SK-N-SH treated with all-trans-retinoic acid at 6 μM for 48 hours (cell line): ENCODE data around the gene HMOX1.

Experiments
- ATAC-seq: fragments of 200-7000 bp; cut with Tn5 transposase; 3 replicates; pipeline ENCODE4 v1.9.1; 2020; ENCODE audit warnings: mild to moderate bottlenecking, moderate library complexity
- ARNTL ChIP-seq: fragments of 450-650 bp; formaldehyde crosslinking; IDR thresholded peaks from 2 replicates; pipeline ENCODE4 v1.5.0; 2020; ENCODE audit warnings: low read depth, mild to moderate bottlenecking, moderate library complexity, borderline replicate concordance
- ESRRG ChIP-seq: fragments of 250-450 bp; sonication (Bioruptor Pico); IDR thresholded peaks from 2 replicates; pipeline ENCODE4 v1.6.1; 2021; ENCODE audit warnings: mild to moderate bottlenecking
- GLIS3 ChIP-seq: fragments of 250-450 bp; sonication (Bioruptor Pico); IDR thresholded peaks from 2 replicates; pipeline ENCODE4 v1.5.0; 2020; ENCODE audit warnings: mild to moderate bottlenecking, moderate library complexity
- RARB ChIP-seq: fragments of 250-450 bp; sonication (Bioruptor Pico); IDR thresholded peaks from 2 replicates; pipeline ENCODE4 v1.8.0; 2021; ENCODE audit warnings: mild to moderate bottlenecking, moderate library complexity
- SNAI2 ChIP-seq: fragments of 250-450 bp; sonication (Bioruptor Pico); IDR thresholded peaks from 2 replicates; pipeline ENCODE4 v1.5.0; 2020; ENCODE audit warnings: mild to moderate bottlenecking, moderate library complexity
- TCF4 ChIP-seq: fragments of 250-450 bp; sonication (Bioruptor Pico); IDR thresholded peaks from 2 replicates; pipeline ENCODE4 v1.8.0; 2021; ENCODE audit warnings: mild to moderate bottlenecking, moderate library complexity, borderline replicate concordance
- TSHZ2 ChIP-seq: fragments of 250-450 bp; sonication (Bioruptor Pico); IDR thresholded peaks from 2 replicates; pipeline ENCODE4 v1.5.0; 2020; ENCODE audit warnings: mild to moderate bottlenecking, moderate library complexity
- ZC3H10 ChIP-seq: fragments of 250-450 bp; sonication (Bioruptor Pico); IDR thresholded peaks from 2 replicates; pipeline ENCODE4 v1.5.1; 2021; ENCODE audit warnings: mild to moderate bottlenecking, moderate library complexity
- ZFP3 ChIP-seq: fragments of 250-450 bp; sonication (Bioruptor Pico); IDR thresholded peaks from 2 replicates; pipeline ENCODE4 v1.5.0; 2020; ENCODE audit warnings: mild to moderate bottlenecking, moderate library complexity
- ZFP30 ChIP-seq: fragments of 450-650 bp; formaldehyde crosslinking; IDR thresholded peaks from 2 replicates; pipeline ENCODE4 v1.5.0; 2022; ENCODE audit warnings: mild to moderate bottlenecking, moderate library complexity
- ZNF565 ChIP-seq: fragments of 450-650 bp; formaldehyde crosslinking; conservative IDR thresholded peaks from 2 replicates; pipeline ENCODE4 v1.5.0; 2020; ENCODE audit warnings: low read depth, mild to moderate bottlenecking, moderate library complexity
- ZNF70 ChIP-seq: fragments of 450-650 bp; formaldehyde crosslinking; IDR thresholded peaks from 2 replicates; pipeline ENCODE4 v1.5.0; 2020; ENCODE audit warnings: mild to moderate bottlenecking, moderate library complexity
- TF ChIP-seq, protein P1 (sequence below): fragments of 250-450 bp; sonication (Bioruptor Pico); IDR thresholded peaks from 2 replicates; pipeline ENCODE4 v1.8.0; 2021; ENCODE audit warnings: low read depth, mild to moderate bottlenecking, moderate library complexity, borderline replicate concordance
- TF ChIP-seq, protein P2 (sequence below): fragments of 250-450 bp; sonication (Bioruptor Pico); IDR thresholded peaks from 2 replicates; pipeline ENCODE4 v1.5.1; 2021; ENCODE audit warnings: mild to moderate bottlenecking, moderate library complexity
- TF ChIP-seq, protein P3 (sequence below): fragments of 250-450 bp; sonication (Bioruptor Pico); IDR thresholded peaks from 2 replicates; pipeline ENCODE4 v1.5.1; 2020; ENCODE audit warnings: low read depth, mild to moderate bottlenecking, moderate library complexity
- TF ChIP-seq, protein P4 (sequence below): fragments of 250-450 bp; sonication (Bioruptor Pico); IDR thresholded peaks from 2 replicates; pipeline ENCODE4 v1.8.0; 2020; ENCODE audit warnings: mild to moderate bottlenecking, moderate library complexity, borderline replicate concordance

The HMOX1 gene

GRCh38 chr22:35379146-35379993, 1.5 kb upstream of the HMOX1 start (continued):
- TF ChIP-seq, protein P1, sequence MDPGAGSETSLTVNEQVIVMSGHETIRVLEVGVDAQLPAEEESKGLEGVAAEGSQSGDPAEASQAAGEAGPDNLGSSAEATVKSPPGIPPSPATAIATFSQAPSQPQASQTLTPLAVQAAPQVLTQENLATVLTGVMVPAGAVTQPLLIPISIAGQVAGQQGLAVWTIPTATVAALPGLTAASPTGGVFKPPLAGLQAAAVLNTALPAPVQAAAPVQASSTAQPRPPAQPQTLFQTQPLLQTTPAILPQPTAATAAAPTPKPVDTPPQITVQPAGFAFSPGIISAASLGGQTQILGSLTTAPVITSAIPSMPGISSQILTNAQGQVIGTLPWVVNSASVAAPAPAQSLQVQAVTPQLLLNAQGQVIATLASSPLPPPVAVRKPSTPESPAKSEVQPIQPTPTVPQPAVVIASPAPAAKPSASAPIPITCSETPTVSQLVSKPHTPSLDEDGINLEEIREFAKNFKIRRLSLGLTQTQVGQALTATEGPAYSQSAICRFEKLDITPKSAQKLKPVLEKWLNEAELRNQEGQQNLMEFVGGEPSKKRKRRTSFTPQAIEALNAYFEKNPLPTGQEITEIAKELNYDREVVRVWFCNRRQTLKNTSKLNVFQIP (CRISPR knock-in tag), result no peak
- TF ChIP-seq ZNF70 (no peak), RARB (CRISPR knock-in tag) (no peak), ZNF565 (CRISPR knock-in tag) (no peak), TCF4 (CRISPR knock-in tag) (no peak), ZFP3 (CRISPR knock-in tag) (no peak), ESRRG (no peak)

- TF ChIP-seq, protein P1 (CRISPR knock-in tag), result no peak
- TF ChIP-seq, protein P2, sequence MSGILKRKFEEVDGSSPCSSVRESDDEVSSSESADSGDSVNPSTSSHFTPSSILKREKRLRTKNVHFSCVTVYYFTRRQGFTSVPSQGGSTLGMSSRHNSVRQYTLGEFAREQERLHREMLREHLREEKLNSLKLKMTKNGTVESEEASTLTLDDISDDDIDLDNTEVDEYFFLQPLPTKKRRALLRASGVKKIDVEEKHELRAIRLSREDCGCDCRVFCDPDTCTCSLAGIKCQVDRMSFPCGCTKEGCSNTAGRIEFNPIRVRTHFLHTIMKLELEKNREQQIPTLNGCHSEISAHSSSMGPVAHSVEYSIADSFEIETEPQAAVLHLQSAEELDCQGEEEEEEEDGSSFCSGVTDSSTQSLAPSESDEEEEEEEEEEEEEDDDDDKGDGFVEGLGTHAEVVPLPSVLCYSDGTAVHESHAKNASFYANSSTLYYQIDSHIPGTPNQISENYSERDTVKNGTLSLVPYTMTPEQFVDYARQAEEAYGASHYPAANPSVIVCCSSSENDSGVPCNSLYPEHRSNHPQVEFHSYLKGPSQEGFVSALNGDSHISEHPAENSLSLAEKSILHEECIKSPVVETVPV (CRISPR knock-in tag), result no peak
- TF ChIP-seq, protein P3, sequence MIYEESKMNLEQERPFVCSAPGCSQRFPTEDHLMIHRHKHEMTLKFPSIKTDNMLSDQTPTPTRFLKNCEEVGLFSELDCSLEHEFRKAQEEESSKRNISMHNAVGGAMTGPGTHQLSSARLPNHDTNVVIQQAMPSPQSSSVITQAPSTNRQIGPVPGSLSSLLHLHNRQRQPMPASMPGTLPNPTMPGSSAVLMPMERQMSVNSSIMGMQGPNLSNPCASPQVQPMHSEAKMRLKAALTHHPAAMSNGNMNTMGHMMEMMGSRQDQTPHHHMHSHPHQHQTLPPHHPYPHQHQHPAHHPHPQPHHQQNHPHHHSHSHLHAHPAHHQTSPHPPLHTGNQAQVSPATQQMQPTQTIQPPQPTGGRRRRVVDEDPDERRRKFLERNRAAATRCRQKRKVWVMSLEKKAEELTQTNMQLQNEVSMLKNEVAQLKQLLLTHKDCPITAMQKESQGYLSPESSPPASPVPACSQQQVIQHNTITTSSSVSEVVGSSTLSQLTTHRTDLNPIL (CRISPR knock-in tag), result no peak
- TF ChIP-seq, all 23 proteins: peak for 0
- no peak for ATAC-seq
These were observed 883 bp upstream of the HMOX1 start for GRCh38 chr22:35380013-35380412.

DNA sequence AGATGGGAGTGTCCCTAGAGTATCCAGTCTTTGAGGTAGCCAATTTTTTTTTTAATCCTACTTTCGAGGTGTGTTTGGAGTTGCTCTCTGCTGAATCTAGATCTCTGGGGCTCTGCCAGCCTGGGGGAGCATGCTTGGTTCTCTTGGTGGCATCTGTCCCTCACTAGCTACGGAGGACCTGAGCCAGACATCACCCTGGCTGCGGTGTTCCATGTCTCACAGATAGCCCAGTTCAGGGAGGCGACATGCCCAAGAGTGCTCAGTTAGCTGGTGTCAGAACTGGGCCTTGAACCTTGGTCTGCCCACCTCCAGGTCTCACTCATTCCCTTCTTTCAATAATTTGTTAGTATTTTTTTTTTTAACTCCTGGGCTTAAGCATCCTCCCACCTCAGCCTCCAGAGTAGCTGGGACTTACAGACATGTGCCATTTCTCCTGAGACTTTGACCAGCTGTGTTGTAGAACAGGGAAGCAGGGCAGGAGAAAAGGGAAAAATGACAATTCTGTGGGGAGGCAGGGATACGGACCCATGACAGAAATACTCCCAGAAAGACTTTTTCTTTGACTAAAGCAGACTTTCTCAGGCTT, 621 bp downstream of the HMOX1 start:
- ATAC-seq, result peak; percentile 17; the same call in 2 of the 3 replicates
- no peak for TF ChIP-seq SNAI2 (CRISPR knock-in tag)

DNA sequence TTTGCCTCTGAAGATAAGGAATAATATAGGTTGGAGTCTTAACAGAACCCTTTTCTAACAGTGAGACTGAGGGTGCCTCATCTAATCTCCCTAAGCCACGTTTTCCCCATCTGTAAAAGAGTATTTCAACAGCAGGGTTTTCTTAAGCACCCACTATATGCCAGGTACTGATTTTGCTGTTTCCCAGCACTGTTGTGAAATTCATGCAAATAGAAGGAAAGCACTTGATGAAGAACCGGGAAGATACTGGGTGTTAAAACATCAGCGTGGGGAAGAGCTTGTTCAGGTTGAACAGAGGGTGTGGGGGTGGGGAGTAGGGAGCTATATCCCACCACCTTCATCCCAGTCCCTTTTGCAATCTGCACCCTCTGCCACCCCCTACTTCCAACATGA, 2.8 kb downstream of the HMOX1 start:
- ATAC-seq, result no peak
- no peak for TF ChIP-seq ZFP30 (CRISPR knock-in tag)
- TF ChIP-seq ARNTL (CRISPR knock-in tag), result no peak
- no peak for TF ChIP-seq ESRRG
- TF ChIP-seq TCF4 (CRISPR knock-in tag), result no peak
- TF ChIP-seq, protein P4, sequence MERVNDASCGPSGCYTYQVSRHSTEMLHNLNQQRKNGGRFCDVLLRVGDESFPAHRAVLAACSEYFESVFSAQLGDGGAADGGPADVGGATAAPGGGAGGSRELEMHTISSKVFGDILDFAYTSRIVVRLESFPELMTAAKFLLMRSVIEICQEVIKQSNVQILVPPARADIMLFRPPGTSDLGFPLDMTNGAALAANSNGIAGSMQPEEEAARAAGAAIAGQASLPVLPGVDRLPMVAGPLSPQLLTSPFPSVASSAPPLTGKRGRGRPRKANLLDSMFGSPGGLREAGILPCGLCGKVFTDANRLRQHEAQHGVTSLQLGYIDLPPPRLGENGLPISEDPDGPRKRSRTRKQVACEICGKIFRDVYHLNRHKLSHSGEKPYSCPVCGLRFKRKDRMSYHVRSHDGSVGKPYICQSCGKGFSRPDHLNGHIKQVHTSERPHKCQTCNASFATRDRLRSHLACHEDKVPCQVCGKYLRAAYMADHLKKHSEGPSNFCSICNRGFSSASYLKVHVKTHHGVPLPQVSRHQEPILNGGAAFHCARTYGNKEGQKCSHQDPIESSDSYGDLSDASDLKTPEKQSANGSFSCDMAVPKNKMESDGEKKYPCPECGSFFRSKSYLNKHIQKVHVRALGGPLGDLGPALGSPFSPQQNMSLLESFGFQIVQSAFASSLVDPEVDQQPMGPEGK (CRISPR knock-in tag), result no peak
- no peak for TF ChIP-seq SNAI2 (CRISPR knock-in tag)
- TF ChIP-seq ZC3H10 (CRISPR knock-in tag), result no peak
- TF ChIP-seq GLIS3 (CRISPR knock-in tag), result no peak
- no peak for TF ChIP-seq ZFP3 (CRISPR knock-in tag)
- no peak for TF ChIP-seq TSHZ2 (CRISPR knock-in tag)
